ENCODE results near the gene MYLK3.

Gene MYLK3

DNA sequence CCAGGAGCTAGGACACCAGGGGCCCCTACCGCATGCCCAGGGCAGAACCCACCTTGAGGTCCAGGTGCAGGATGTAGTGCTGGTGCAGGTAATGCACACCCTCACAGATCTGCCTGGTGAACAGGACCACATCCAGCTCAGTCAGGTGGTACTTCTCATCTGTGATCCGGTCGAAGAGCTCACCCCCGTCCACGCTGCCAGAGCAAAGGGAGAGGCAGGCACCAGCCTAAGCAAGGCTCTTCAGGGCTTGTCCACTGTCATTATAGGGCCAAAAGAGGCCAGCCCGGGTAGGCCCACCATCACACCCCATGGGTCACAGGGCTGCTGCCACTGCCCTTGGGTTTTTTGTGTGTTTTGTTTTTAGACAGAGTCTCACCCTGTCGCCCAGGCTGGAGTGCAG lies 21.0 kb downstream of the MYLK3 start:
- DNase-seq (ENCODE audit: low read depth in 2 of 2): no peak

DNA sequence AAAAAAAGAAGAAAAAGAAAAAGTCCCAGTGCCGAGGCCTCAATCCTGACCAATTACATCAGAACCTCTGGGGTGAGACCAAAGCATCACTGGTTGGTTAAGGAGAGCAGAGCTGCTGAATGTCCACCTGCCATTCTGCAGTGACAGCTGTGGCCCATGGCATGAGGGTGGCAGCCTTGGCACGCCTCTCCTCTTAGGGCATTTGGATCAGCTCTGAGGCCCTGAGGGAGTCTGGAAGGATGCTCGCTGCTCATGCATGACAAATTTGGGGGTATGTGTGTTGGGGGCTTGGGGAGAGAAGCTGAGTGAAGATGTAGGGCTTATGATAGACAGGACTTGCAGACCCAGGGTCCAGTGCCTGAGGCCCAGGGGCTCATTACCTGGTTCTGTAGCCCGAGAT lies 26.3 kb downstream of the MYLK3 start:
- DNase-seq (ENCODE audit: low read depth in 2 of 2): no peak

DNA sequence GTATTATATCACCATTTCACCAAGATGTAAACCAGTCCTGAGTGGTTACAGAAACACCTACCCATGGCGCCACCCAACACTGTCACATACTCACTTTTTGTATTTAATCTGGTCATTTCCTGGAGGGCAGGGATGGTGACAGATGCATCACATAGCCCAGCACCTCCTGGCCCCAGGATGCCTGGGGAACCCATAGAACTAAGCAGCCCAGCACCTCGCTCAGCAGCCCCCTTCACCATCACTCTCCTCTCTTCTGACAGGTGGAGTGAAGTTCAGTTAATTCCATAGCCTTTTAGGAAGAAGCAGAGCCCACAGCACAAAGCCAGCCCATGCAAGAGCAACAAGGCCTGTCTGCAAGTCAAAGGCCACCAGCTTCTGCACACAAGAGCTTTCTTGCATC lies 27.5 kb downstream of the MYLK3 start:
- DNase-seq (ENCODE audit: low read depth in 2 of 2): no peak

DNA sequence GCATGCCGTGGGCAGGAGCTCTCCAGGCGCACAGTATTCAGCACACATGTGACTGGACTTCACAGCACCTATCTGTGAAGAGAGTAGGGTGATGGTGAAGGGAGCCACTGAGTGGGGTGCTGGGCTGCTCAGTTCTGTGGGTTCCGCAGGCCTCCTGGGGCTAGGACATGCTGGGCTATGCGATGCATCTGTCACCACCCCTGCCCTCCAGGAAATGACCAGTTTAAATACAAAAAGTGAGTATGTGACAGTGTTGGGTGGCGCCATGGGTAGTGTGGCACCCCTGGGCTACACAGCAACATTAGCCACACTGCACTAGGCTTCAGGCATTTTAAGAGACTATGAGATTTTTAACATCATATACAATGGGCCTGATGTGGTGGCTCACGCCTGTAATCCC lies 28.6 kb downstream of the MYLK3 start:
- no peak for DNase-seq (ENCODE audit: low read depth in 2 of 2)

DNA sequence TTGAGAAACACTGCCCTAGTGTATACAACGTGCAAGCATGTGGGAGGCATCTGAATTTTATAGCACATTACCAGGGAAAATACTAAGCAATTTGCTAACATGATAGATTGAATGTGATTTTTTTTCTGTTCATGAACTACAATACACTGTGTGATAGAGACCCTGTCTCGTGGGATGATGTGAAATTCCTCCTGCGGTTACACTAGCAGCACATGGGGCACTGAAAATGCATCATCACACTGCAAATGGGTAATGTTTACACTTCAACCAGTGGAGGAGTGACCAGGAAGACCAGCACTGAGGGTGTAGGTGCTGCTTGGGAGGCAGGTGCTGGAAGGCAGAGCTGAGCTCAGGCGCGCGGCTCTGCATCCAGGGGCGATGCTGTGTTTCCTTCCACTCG lies 29.9 kb downstream of the MYLK3 start:
- DNase-seq (ENCODE audit: low read depth in 2 of 2): no peak

DNA sequence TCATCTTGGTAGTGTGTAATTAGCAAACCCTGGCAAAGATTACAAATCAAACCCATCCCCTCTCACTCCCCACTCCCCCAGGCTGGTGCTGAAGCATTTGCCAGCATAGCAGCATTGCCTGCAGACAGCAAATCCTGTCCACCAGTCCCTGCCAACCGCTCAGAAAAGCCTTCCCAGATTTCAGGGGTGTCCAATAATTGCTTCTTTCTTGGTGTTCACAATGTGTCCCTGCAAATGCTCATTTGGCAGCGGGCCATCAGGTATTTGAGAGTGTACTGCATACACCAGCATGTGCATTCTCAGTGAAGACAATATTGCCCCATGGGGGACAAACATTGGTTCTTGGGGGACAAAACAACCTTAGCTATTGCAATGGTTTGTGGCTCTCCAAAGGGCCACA lies 30.5 kb downstream of the MYLK3 start:
- no peak for DNase-seq (ENCODE audit: low read depth in 2 of 2)

DNA sequence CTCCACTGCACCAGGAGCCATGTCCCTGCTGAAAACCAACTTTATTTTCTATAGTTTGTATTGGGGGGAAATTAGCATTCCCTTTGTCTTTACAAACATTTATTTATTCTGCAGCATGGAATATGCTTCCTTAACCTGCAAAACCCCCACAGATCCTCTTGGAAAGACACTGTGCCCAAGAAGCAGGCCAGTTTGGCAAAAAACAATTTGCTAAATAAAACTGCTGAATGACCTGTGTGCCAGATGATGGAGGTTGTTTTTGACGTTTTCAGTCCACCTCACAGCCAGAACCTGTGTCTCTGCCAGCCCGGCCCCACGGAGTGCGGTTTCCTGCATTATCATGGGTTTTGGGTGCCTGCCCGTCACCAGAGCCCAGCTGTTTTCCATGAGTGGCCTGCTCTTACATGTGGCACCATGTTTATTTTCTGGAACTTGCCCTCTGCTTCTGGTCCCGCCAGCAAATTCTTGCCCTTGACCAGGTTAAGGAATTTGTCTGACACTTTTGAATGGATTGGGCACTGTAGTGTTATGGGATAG lies 32.3 kb downstream of the MYLK3 start:
- no peak for DNase-seq (ENCODE audit: low read depth in 2 of 2)

DNA sequence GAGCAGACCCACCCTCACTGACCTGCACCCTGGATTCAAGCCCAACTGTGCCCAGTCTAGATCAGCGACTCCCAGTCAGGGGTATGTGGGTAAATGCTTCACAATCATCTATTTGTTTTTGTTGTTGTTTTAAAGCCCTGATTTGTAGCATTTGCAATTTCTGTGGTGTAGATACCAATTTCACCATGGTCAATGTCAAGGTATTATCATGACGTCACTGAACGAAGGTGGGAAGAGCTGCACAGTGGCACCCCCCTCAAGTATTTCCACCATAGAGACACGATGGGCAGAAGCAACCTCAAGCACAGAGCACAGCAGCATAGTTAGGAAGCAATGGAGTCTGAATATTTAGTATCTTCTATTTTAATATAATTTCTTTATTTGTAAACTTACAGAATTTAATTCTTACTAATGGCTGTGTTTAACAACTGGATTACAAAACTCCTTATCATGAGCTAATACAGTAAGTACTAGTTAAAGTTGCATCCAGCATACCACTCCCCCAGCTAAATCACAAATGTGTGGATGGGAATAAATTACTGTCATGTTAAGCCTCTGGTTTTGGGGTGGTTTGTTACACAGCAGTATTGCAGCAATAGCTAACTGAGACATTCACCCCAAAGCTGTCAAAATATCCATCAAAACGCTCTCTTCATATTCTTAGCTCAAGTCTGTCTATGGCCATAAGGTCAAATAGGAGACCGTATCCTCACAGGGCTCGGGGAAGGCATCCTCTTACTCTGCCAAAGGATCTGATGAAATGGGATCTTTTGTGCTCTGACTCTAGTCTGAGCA lies 33.1 kb downstream of the MYLK3 start:
- DNase-seq (ENCODE audit: low read depth in 2 of 2): no peak

DNA sequence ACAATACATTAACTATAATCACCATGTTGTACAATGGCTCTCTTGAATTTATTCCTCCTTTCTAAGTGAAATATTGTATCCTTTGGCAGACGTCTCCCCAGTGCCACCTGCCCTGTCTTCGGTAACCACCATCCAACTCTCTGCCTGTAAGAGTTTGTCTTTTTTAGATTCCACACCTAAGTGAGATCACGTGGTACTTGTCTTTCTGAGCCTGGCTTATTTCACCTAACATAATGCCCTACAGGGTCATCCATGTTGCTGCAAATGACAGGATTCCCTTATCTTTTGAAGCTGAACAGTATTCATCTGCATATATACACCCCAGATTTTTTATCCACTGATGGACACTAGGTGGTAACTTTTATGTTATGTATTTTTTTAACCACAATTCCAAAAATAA lies 34.5 kb downstream of the MYLK3 start:
- no peak for DNase-seq (ENCODE audit: low read depth in 2 of 2)

DNA sequence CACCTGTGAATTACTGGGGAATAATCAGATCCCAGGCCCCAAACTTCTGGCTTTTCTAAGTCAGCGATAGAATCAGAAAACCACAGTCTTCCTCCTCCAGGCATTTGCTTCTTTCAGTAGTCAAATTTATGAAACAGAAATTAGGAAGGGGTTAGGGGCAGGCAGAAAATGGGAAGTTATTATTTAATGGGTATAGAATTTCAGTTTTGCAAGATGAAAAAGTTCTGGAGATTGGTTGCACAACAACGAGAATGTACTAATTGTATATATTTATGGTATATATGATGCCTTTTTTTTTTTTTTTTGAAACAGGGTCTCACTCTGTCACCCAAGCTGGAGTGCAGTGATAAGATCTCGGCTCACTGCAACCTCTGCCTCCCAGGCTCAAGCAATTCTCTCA lies 35.2 kb downstream of the MYLK3 start:
- no peak for DNase-seq (ENCODE audit: low read depth in 2 of 2)

DNA sequence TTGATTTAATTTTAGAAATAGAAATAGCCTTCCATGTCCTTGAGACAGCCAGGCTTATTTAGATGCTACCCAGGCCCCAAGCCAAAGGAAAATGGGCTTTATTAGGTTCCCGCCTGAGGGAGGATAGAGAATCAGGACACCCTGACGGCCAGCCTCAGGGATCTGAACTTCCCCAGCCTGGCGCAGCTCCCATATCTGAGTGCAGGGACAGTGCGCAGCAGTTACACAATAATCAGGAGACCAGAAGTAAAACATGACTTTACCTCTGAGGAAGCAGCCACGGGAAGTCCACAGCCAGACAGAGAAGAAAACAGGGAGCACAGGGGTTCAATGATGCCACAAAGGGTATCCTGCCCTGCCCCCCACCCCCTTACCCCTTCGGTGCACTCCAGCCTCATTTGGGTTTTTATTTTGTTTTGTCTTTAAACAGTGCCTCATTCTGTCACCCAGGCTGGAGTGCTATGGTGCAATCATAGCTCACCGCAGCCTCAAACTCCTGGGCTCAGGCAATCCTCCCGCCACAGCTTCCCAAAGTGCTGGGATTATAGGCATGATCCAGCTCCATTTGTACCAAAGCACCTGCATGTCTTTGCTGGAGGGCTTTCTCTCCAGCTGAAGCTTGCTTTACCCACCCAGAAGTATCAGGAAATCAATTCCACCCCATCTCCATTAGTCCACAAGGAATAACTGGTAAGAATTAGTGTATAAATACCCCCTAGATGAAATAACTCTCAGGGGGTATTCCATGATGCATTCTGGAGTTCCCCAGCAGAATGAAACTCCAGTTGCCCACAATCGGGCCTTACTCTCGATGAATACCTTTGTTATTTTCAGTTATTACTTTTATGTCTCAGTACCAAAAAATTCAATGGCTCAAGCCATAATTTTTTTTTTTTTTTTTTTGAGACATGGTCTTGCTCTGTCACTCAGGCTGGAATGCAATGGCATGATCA lies 36.8 kb downstream of the MYLK3 start:
- no peak for DNase-seq (ENCODE audit: low read depth in 2 of 2)

DNA sequence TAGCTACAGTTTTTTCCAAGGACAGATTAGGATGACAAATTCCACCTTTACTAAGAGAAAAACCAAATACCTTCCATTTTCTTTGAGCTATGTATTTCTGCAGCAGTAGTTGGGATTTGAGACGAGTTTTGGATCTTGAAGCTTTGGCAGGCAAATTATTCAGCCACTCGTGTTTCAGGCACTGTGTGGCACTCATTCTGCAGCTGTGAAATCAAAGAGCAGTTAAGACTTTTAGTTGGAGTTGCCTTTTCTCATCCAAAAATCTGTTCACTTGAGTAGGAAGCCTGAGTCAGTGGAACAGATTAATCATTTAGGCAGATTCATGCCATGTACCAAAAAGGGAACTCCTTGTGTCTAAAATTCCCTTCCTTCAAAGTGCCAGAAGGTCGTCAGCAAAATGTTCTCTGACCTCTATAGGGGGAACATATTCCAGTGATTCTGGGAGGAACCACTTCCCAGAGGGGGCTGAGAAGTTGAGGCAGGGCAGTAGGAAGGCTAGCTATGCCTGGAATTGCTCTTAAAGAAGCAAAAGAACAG lies 38.6 kb downstream of the MYLK3 start:
- DNase-seq (ENCODE audit: low read depth in 2 of 2): no peak

DNA sequence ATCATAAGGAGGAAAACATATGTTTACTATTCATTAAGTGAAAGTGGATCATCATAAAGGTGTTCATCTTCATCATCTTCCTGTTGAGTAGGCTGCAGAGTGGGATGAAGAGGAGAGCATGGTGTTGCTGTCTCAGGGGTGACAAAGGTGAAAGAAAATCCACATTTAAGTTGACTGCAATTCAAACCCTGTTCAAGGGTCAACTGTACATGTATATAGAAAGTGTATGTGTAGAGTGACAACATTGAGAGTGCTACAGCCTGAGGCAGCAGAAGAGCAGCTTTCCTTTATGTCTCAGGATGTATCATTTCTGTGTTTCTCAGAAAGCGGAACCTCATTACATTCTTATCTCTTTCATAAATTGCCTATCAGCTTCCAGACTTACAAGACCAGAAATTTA lies 41.5 kb downstream of the MYLK3 start:
- no peak for DNase-seq (ENCODE audit: low read depth in 2 of 2)

DNA sequence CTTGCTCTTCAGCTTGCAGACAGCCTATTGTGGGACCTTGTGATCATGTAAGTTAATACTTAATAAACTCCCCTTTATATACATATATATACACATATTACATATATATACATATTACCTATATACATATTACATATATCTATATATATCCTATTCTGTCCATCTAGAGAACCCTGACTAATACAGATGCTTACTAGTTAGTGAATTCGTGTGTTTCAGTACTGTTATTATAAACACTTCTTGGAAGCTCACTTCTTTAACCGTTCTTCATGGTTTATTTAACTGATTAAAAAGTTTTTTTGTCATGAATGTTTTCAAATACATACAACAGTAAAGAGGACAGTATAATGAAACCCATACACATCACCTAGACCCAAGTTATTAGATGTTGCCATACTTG lies 46.1 kb downstream of the MYLK3 start:
- DNase-seq (ENCODE audit: low read depth in 2 of 2): no peak

DNA sequence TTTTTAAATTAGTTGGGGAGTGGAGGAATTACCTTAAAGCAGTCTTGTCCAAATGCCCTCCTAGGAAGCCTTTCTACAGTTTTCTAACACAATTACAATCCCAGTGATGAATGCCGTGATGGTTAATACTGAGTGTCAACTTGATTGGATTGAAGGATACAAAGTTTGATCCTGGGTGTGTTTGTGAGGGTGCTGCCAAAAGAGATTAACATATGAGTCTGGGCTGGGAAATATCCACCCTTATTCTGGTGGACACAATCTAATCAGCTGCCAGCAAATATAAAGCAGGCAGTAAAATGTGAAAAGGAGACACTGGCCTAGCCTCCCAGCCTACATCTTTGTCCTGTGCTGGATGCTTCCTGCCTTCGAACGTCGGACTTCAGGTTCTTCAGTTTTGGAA lies 46.5 kb downstream of the MYLK3 start:
- DNase-seq (ENCODE audit: low read depth in 2 of 2): no peak

DNA sequence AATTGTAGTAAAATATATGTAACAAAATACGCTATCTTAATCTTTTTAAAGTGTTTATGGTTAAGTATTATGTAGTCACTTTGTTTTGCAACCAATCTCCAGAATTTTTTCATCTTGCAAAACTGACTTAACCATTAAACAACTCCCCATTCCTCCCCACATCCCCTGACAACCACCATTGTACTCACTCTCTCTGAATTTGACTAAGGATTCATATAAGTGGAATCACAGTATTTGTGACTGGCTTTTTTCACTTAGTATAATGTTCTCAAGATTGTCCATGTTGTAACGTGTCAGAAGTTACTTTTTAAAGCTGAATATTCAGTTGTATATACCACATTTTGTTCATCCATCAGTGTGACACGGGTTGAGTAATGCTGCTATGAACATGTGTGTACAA lies 48.1 kb downstream of the MYLK3 start:
- DNase-seq (ENCODE audit: low read depth in 2 of 2): no peak

DNA sequence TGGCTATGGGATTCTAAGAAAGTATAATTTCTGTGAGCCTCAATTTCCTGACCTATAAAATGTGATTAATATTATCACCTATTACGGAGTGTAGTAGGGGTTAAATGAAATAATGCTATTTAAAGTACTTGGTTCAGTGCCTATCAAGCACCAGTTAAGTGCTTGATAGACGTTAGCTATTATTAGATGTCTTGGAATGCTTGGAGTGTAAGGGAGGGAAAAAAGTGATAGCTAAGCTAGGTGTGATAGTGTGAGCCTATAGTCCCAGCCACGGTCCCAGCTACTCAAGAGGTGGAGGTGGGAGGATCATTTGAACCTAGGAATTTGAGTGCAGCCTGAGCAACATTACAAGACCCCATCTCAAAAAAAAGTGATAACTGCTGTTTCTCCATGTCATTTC lies 51.2 kb downstream of the MYLK3 start:
- DNase-seq (ENCODE audit: low read depth in 2 of 2): no peak

DNA sequence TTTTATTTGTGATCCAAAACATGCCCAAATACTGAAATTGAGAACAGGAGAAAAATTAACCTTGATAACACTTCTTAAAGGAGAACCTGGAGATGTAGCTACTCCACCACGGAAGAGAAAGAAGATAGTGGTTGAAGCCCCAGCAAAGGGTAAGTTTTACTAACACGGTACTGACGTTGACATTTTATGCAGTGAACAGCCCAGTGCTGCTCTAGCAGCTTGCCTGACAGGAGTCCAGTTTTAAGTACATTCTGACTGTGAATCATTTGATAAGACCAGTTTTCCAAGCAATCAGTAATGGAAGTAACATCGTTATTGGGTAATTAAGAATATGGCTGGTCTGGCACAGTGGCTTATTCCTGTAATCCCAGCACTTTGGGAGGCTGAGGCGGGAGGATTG lies 52.2 kb downstream of the MYLK3 start:
- no peak for DNase-seq (ENCODE audit: low read depth in 2 of 2)

DNA sequence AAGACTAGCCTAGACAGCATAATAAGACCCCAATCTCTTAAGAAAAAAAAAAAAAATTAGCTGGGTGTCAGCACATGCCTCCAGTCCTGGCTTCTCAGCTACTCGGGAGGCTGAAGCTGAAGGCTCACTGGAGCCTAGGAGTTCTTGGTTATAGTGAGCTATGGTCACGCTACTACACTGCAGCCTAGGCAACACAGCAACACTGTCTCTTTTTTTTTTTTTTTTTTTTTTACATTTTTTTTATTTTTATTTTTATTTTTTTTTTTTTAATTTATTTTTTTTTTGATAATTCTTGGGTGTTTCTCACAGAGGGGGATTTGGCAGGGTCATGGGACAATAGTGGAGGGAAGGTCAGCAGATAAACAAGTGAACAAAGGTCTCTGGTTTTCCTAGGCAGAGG lies 54.5 kb downstream of the MYLK3 start:
- DNase-seq (ENCODE audit: low read depth in 2 of 2): no peak

DNA sequence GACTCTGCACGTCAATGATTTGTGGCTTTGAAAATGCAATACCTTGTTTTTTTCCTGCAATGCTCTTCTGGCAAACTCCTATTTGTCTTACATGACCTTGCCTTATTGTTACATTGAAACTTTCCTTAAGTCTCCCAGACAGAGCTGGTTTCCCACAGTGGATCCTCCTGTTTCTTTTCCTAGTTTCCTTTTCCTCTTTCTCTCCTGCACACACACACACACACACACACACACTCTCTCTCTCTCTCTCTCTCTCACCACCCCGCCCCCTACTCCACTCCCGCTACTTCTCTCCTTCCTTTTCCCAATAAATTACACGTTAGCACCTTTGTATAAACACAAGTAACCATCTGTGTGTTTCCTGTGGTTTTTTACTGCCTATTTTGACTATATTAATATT lies 56.4 kb downstream of the MYLK3 start:
- DNase-seq (ENCODE audit: low read depth in 2 of 2): no peak

DNA sequence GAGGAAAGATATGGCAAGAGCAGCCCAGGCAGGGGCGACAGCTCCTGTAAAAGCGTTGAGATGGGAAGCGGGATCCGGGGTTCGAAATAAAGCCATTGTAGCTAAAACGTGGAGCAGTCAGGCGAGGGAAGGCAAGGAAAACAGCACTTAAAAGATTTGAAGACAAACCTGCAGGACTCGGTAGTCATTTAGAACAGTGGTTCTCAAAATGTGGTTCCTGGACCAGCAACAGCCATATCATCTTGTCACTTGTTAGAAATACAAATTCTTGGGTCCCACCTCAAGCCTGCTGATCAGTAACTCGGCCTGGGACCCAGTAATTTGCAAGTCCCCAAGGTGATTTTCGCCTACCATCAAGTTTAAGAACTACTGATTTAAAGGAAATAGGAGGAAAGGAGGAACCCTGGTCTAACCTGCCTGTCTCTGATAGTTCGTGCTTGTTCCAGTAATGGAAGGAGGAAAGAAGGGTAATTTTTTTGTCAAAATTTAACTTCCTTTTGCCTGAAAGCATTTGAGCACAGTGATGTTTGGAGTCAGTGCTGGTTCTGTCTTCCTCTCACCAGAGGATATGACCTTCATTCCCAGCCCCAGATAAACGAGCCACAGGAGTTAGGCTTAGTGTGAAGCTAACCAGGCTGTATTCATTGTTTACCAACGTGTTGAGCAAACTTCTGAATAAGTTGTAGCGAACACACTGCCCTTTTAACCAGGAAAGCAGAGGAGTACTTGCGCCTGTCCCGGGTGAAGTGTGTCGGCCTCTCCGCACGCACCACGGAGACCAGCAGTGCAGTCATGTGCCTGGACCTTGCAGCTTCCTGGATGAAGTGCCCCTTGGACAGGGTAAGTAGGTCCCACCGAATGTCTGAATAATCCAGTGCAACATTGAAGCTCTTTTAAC lies 57.6 kb downstream of the MYLK3 start:
- no peak for DNase-seq (ENCODE audit: low read depth in 2 of 2)

Measured in stimulated activated CD8-positive, alpha-beta memory T cell treated with anti-CD3 and anti-CD28 coated beads, Interleukin-2, amount 100 ng/mL, for 48 hours (primary cell).